OCI-LY7 (cell line): Measurements from ENCODE around the gene TMED8. TPM values are rescaled to one million over a fixed set of nuclear protein-coding genes. Genes with fewer than 3 reads are reported as not detected.

Experiments
- BruUV-seq: library from RNA; stranded (reverse); fragments of 400-500 nt; replicated peaks from 2 replicates; lab custom pipeline; 2021; lab: Mats Ljungman, UMichigan
- CTCF ChIA-PET: fragments of 300-600 bp; sonication (Branson Sonifier 250); formaldehyde crosslinking; loops from one replicate; lab custom pipeline; 2022; ENCODE audit warnings: antibody characterized with exemption; ENCODE audit not compliant: unreplicated experiment; lab: Charles Lee
- POLR2A ChIA-PET: fragments of 300-600 bp; sonication (Branson Sonifier 250); formaldehyde crosslinking; loops from one replicate; lab custom pipeline; 2022; ENCODE audit warnings: antibody characterized with exemption; lab: Charles Lee
- DNase-seq: peaks from one replicate; pipeline ENCODE4 v3.0.0-alpha.2; 2015; ENCODE audit warnings: low spot score
- H2AFZ ChIP-seq: fragments of 200-600 bp; sonication (generic), shearing (Covaris generic); 2 replicates; pipeline ENCODE4 v1.6.1; 2014; ENCODE audit warnings: mild to moderate bottlenecking, antibody characterized with exemption, low read length, moderate library complexity
- H3K27ac ChIP-seq: fragments of 200-600 bp; sonication (generic); 2 replicates; pipeline ENCODE4 v1.5.1; 2014; ENCODE audit warnings: mixed run types, low read depth, mild to moderate bottlenecking, moderate library complexity, low read length, inconsistent platforms; ENCODE audit not compliant: poor library complexity, severe bottlenecking
- H3K36me3 ChIP-seq: fragments of 200-600 bp; sonication (generic); 2 replicates; pipeline ENCODE4 v1.6.1; 2014; ENCODE audit warnings: mild to moderate bottlenecking, antibody characterized with exemption, low read length, moderate library complexity, mixed read lengths; ENCODE audit not compliant: insufficient read depth
- H3K4me1 ChIP-seq: fragments of 200-600 bp; sonication (generic); 2 replicates; pipeline ENCODE4 v1.5.1; 2014; ENCODE audit warnings: mild to moderate bottlenecking, low read length; ENCODE audit not compliant: insufficient read depth, poor library complexity, severe bottlenecking
- H3K4me2 ChIP-seq: fragments of 200-600 bp; sonication (generic); 2 replicates; pipeline ENCODE4 v1.6.1; 2014; ENCODE audit warnings: mild to moderate bottlenecking, low read length
- H3K4me3 ChIP-seq: fragments of 200-600 bp; sonication (generic); 2 replicates; pipeline ENCODE4 v1.5.1; 2014; ENCODE audit warnings: mild to moderate bottlenecking, low read depth, low read length; ENCODE audit not compliant: poor library complexity, severe bottlenecking
- H3K79me2 ChIP-seq: fragments of 200-600 bp; sonication (generic); 2 replicates; pipeline ENCODE4 v1.6.1; 2016; ENCODE audit warnings: low read depth, mild to moderate bottlenecking, low read length, moderate library complexity, mixed read lengths; ENCODE audit not compliant: insufficient read depth
- H3K9me2 ChIP-seq: fragments of 200-600 bp; sonication (generic); 2 replicates; pipeline ENCODE4 v1.6.1; 2016; ENCODE audit warnings: mild to moderate bottlenecking, low read length, mixed read lengths; ENCODE audit not compliant: insufficient read depth
- H3K9me3 ChIP-seq: fragments of 200-600 bp; sonication (generic); 2 replicates; pipeline ENCODE4 v1.6.1; 2014; ENCODE audit warnings: mild to moderate bottlenecking, mixed run types, low read length, mixed read lengths
- H4K20me1 ChIP-seq: fragments of 200-600 bp; sonication (generic); 2 replicates; pipeline ENCODE4 v1.6.1; 2014; ENCODE audit warnings: mild to moderate bottlenecking, antibody characterized with exemption, low read length, moderate library complexity, mixed read lengths; ENCODE audit not compliant: insufficient read depth
- CTCF ChIP-seq: fragments of 200-600 bp; sonication (generic); conservative IDR thresholded peaks from 2 replicates; pipeline ENCODE4 v1.5.1; 2014; ENCODE audit warnings: mild to moderate bottlenecking, antibody characterized with exemption, low read length, moderate library complexity, mixed read lengths
- EZH2phosphoT487 ChIP-seq: fragments of 200-600 bp; sonication (generic); IDR thresholded peaks from 2 replicates; pipeline ENCODE4 v1.6.1; 2018; ENCODE audit warnings: low read depth, borderline replicate concordance, mild to moderate bottlenecking, mixed run types, antibody characterized with exemption, low read length, moderate library complexity, mixed read lengths
- intact Hi-C: fragments of 100-400 bp; cut with micrococcal nuclease; formaldehyde crosslinking; loops from one replicate; pipeline ENCODE4 v1.10.0; 2022; ENCODE audit not compliant: unreplicated experiment
- total RNA-seq, 2 experiments: library from RNA; depleted of rRNA in 1 of 2; stranded (reverse); fragments of >200 nt in 1 of 2; shearing (Covaris generic) in 1 of 2; gene quantifications; 2 replicates each; pipeline ENCODE4 v1.2.3, GENCODE V29; 2014 to 2022

TMED8 gene
- total RNA-seq, 2 experiments from 2014 or later = 21.9 to 45.4 TPM

GRCh38 chr14:77305696-77306095, 71.2 kb downstream of the TMED8 start:
- POLR2A ChIA-PET = no interaction called here
- BruUV-seq = no TSS peak
- H3K4me1 ChIP-seq = no peaks in the 10 kb centered on the region

GRCh38 chr14:77303417-77304156, 73.3 kb downstream of the TMED8 start:
- H3K4me1 ChIP-seq = no peaks in the 10 kb centered on the region
- ChIA-PET CTCF (interaction anchor here (0.8 kb wide), 1 partner anchor 12 kb away, joined by 6 read pairs; no protein-coding TSS in a partner anchor), POLR2A (interaction anchor here (0.9 to 1.5 kb wide), 4 partner anchors 10 to 122 kb away, joined by 5 to 7 read pairs (median 6); partner anchors contain the start of gene TMEM63C)
- DNase-seq = no peak
- no peaks in the 10 kb centered on the region for H4K20me1 ChIP-seq
- no peaks in the 10 kb centered on the region for H3K9me3 ChIP-seq
- intact Hi-C loops = loop anchor here (5.0 kb wide), 1 partner anchor 249 kb away; no protein-coding TSS in a partner anchor
- no peaks in the 10 kb centered on the region for H3K79me2 ChIP-seq
- no peaks in the 10 kb centered on the region; the same call in 1 of the 2 replicates for H3K36me3 ChIP-seq
- H3K4me3 ChIP-seq = no peak overlapping the region
- no peak overlapping the region for H3K27ac ChIP-seq
- BruUV-seq = no TSS peak
- H2AFZ ChIP-seq = no peak overlapping the region
- no peak for TF ChIP-seq CTCF
- no peak for TF ChIP-seq EZH2phosphoT487
- H3K4me2 ChIP-seq = no peak overlapping the region
- H3K9me2 ChIP-seq = no peaks in the 10 kb centered on the region

More at GRCh38 chr14:77305696-77306095, 71.2 kb downstream of the TMED8 start:
- no peak overlapping the region for H2AFZ ChIP-seq
- H3K36me3 ChIP-seq = no peaks in the 10 kb centered on the region; the same call in 1 of the 2 replicates
- H3K4me2 ChIP-seq = no peak overlapping the region
- CTCF ChIA-PET = no interaction called here
- H3K79me2 ChIP-seq = no peaks in the 10 kb centered on the region
- H3K27ac ChIP-seq = no peak overlapping the region
- no peaks in the 10 kb centered on the region for H3K9me2 ChIP-seq
- no peak overlapping the region for H3K4me3 ChIP-seq
- no peaks in the 10 kb centered on the region for H3K9me3 ChIP-seq
- H4K20me1 ChIP-seq = no peaks in the 10 kb centered on the region
- no peak for TF ChIP-seq EZH2phosphoT487
- TF ChIP-seq CTCF = no peak
- intact Hi-C loops = no loop called here
- DNase-seq = no peak

GRCh38 chr14:77302926-77303325, 74.0 kb downstream of the TMED8 start:
- DNase-seq = no peak
- intact Hi-C loops = loop anchor here (5.0 kb wide), 1 partner anchor 249 kb away; no protein-coding TSS in a partner anchor
- no peaks in the 10 kb centered on the region for H3K4me1 ChIP-seq
- no peak overlapping the region for H3K4me3 ChIP-seq
- no peaks in the 10 kb centered on the region; the same call in 1 of the 2 replicates for H3K36me3 ChIP-seq
- no peak overlapping the region for H3K4me2 ChIP-seq
- H2AFZ ChIP-seq = no peak overlapping the region
- no peaks in the 10 kb centered on the region for H3K9me2 ChIP-seq
- BruUV-seq = no TSS peak
- no peaks in the 10 kb centered on the region for H3K9me3 ChIP-seq
- no peak overlapping the region for H3K27ac ChIP-seq
- ChIA-PET POLR2A (no interaction called here), CTCF (no interaction called here)
- TF ChIP-seq CTCF (no peak), EZH2phosphoT487 (no peak)
- H4K20me1 ChIP-seq = no peaks in the 10 kb centered on the region
- H3K79me2 ChIP-seq = no peaks in the 10 kb centered on the region
